Measurements from ENCODE around the gene PXYLP1. TPM values are rescaled to one million over a fixed set of nuclear protein-coding genes. Genes with fewer than 3 reads are reported as not detected.

The PXYLP1 gene
- total and polyA plus RNA-seq, 7 donors = 2.4 to 12.2 (median 5.8) TPM

DNA sequence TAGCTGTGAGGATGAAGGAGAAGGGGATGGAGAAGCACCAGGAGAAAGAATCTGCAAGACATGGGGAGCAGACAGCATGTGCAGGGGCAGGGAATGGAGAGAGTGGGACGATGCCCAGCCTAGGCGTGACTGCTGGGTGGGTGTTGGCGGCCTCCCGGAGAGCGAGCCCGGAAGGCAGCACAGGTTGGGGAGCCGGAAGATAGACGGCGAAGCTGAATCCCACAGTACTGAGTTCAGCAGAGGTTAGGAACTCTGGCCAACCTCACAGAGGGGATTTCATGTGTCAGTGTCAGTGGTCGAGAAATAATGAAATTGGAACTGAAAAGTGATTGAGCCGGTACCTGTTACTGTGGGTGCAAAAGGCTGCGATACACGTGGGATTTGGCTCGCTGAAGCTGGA is 55.2 kb downstream of the PXYLP1 start:
- TF ChIP-seq EP300 (IDR thresholded peaks at IDR 0.05) (no peak), POLR2A (IDR thresholded peaks at IDR 0.05) (no peak), POLR2AphosphoS5 (IDR thresholded peaks at IDR 0.05) (no peak), CTCF (IDR thresholded peaks at IDR 0.05) (no peak)
- Histone ChIP-seq H3K9me3 (no peaks in the 10 kb centered on the region), H3K36me3 (peaks cover 0 to 15% (median 3%) of the 10 kb centered on the region in 4 donors), H3K4me1 (peaks cover 0 to 9% (median 6%) of the 10 kb centered on the region in 4 donors), H3K27me3 (no peaks in the 10 kb centered on the region), H3K4me3 (no peak overlapping the region), H3K27ac (no peak overlapping the region)
- DNase-seq = no peak
- 96% methylated on average over 14 of the region's 14 CpGs for WGBS, 2 donors
- intact Hi-C loops (cut with DNase I) = no loop called here

GRCh38 chr3:141287326-141287725 is 55.7 kb downstream of the PXYLP1 start:
- Histone ChIP-seq H3K27ac (no peak overlapping the region), H3K4me1 (peaks cover 0 to 12% (median 8%) of the 10 kb centered on the region in 4 donors), H3K27me3 (no peaks in the 10 kb centered on the region), H3K9me3 (no peaks in the 10 kb centered on the region), H3K36me3 (peaks cover 0 to 15% (median 3%) of the 10 kb centered on the region in 4 donors), H3K4me3 (no peak overlapping the region)
- no peak for TF ChIP-seq EP300 (IDR thresholded peaks at IDR 0.05)
- TF ChIP-seq POLR2A (IDR thresholded peaks at IDR 0.05) = no peak
- no peak for TF ChIP-seq CTCF (IDR thresholded peaks at IDR 0.05)
- no peak for TF ChIP-seq POLR2AphosphoS5 (IDR thresholded peaks at IDR 0.05)
- WGBS, 2 donors = 86 to 88% methylated on average over 9 of the region's 9 CpGs
- intact Hi-C loops (cut with DNase I) = no loop called here
- DNase-seq = no peak

DNA sequence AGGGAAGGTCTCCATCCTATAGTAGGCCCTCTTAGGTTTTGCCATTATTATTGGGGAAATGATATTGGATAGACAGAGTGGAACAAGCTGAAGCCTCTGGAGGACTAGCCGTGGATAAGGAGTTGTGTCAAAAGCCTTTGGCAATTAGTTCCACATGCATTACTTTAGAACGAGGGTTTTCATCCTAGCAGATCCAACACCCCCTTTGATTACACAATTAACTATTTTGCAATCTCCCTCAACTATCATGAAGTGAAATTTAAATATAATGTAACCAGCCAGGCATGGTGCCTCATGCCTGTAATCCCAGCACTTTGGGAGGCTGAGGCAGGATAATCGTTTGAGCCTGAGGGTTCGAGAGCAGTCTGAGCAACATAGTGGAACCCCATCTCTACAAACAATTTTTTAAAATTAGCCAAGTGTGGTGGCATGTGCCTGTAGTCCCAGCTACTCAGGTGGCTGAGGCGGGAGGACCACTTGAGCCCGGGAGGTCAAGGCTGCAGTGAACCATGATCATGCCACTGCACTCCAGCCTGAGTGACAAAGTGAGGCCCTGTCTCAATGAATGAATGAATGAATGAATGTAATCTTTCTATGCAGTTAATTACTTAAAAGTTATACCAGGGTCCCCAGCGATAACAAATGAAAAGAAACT is 56.8 kb downstream of the PXYLP1 start:
- H3K4me1 ChIP-seq = peaks cover 0 to 22% (median 8%) of the 10 kb centered on the region in 4 donors
- H3K36me3 ChIP-seq = peaks cover 0 to 15% (median 3%) of the 10 kb centered on the region in 4 donors
- no peak overlapping the region for H3K27ac ChIP-seq
- intact Hi-C loops (cut with DNase I) = no loop called here
- no peaks in the 10 kb centered on the region for H3K9me3 ChIP-seq
- TF ChIP-seq POLR2A (IDR thresholded peaks at IDR 0.05) (no peak), POLR2AphosphoS5 (IDR thresholded peaks at IDR 0.05) (no peak), EP300 (IDR thresholded peaks at IDR 0.05) (no peak), CTCF (IDR thresholded peaks at IDR 0.05) (no peak)
- 92% methylated on average over 7 of the region's 7 CpGs for WGBS, 2 donors
- no peak overlapping the region for H3K4me3 ChIP-seq
- DNase-seq = no peak
- no peaks in the 10 kb centered on the region for H3K27me3 ChIP-seq

GRCh38 chr3:141289228-141289772 is 57.7 kb downstream of the PXYLP1 start:
- no peak overlapping the region for H3K4me3 ChIP-seq
- intact Hi-C loops (cut with DNase I) = no loop called here
- no peak overlapping the region for H3K27ac ChIP-seq
- H3K9me3 ChIP-seq = no peaks in the 10 kb centered on the region
- no peak for DNase-seq
- H3K36me3 ChIP-seq = peaks cover 0 to 15% (median 3%) of the 10 kb centered on the region in 4 donors
- H3K27me3 ChIP-seq = no peaks in the 10 kb centered on the region
- H3K4me1 ChIP-seq = peaks cover 0 to 30% (median 11%) of the 10 kb centered on the region in 4 donors
- TF ChIP-seq POLR2A (IDR thresholded peaks at IDR 0.05) = no peak
- TF ChIP-seq POLR2AphosphoS5 (IDR thresholded peaks at IDR 0.05) = no peak
- no peak for TF ChIP-seq CTCF (IDR thresholded peaks at IDR 0.05)
- no peak for TF ChIP-seq EP300 (IDR thresholded peaks at IDR 0.05)
- WGBS, 2 donors = 41 to 85% methylated on average over 2 of the region's 2 CpGs

All from sigmoid colon (tissue), 7 donors.